ENCODE measurements around the gene ASPA. TPM values are rescaled to one million over a fixed set of nuclear protein-coding genes. Genes with fewer than 3 reads are reported as not detected.

The ASPA gene
- total RNA-seq, 4 donors from 2014 or later, result 1.00 to 5.2 (median 2.9) TPM

DNA sequence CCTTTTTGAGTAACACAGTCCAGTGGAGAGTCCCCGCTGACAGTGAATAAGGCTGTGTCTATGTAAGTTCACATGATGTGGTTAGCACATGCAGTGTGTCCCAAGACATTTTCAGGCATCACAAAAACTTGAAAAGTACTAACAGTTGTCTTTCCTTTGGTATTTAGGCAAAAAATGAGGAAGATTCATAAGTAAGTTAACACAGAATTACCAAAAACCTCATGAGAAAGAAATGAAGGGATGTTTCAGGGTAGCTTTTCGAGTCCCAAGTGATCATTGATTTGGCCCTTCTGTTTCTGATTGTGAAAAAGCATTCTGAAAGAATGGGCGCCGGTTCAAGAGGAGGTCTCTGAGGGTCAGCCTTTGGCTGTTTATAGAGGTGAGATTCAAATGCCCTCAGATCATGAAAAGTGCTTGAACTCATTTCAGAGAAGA, 529 bp upstream of the ASPA start:
- H3K9me3 ChIP-seq, result no peaks in the 10 kb centered on the region
- H3K4me1 ChIP-seq, result peaks cover 11 to 38% (median 18%) of the 10 kb centered on the region in 4 donors
- in situ Hi-C loops (cut with MboI; ENCODE audit: low pct_ligation_motif_present in 1 of 4, low pct_unique_long_range_greater_than_20kb in 1 of 4, low sequenced_read_pairs in 3 of 4), result loop anchor here in 1 of 4 donors (25.0 kb wide), 1 partner anchor 88 kb away; the partner anchor contains the start of genes OR1E1 and OR3A2
- no peak for DNase-seq
- no peaks in the 10 kb centered on the region for H3K36me3 ChIP-seq
- no peaks in the 10 kb centered on the region for H3K27me3 ChIP-seq
- H3K4me3 ChIP-seq, result peak overlapping the region in 1 of 4 donors; percentile 45
- WGBS, 2 donors (ENCODE audit: low coverage in 1 of 2), result 61 to 66% methylated on average over 3 to 4 of the region's 4 CpGs
- TF ChIP-seq POLR2AphosphoS5 (IDR thresholded peaks at IDR 0.05), result no peak
- TF ChIP-seq, protein P1, sequence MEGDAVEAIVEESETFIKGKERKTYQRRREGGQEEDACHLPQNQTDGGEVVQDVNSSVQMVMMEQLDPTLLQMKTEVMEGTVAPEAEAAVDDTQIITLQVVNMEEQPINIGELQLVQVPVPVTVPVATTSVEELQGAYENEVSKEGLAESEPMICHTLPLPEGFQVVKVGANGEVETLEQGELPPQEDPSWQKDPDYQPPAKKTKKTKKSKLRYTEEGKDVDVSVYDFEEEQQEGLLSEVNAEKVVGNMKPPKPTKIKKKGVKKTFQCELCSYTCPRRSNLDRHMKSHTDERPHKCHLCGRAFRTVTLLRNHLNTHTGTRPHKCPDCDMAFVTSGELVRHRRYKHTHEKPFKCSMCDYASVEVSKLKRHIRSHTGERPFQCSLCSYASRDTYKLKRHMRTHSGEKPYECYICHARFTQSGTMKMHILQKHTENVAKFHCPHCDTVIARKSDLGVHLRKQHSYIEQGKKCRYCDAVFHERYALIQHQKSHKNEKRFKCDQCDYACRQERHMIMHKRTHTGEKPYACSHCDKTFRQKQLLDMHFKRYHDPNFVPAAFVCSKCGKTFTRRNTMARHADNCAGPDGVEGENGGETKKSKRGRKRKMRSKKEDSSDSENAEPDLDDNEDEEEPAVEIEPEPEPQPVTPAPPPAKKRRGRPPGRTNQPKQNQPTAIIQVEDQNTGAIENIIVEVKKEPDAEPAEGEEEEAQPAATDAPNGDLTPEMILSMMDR (IDR thresholded peaks at IDR 0.05), result no peak
- no peak for TF ChIP-seq EP300 (IDR thresholded peaks at IDR 0.05; ENCODE audit: low read depth)
- no peak for TF ChIP-seq POLR2A (IDR thresholded peaks at IDR 0.05)
- peak overlapping the region; percentile 69 to 84 (median 74) for H3K27ac ChIP-seq
- intact Hi-C loops (cut with DNase I; ENCODE audit: low total_unique reads), result no loop called here

DNA sequence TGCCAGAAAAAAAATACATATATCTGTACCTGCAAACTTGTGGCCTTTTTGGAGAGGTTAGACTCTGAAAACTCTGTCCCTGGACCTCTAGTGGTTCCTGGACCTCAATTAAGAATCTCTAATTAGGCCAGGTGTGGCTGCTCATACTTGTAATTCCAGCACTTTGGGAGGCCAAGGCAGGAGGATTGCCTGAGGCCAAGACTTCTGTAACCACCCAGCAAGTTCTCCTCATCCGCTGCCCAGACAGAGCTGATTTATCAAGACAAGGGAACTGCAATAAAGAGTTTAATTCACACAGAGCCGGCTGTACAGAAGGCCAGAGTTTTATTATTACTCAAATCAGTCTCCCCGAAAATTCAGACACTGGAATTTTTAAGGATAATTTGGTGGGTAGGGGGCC, 4.2 kb downstream of the ASPA start:
- Histone ChIP-seq H3K9me3 (no peaks in the 10 kb centered on the region), H3K27me3 (no peaks in the 10 kb centered on the region), H3K4me1 (peaks cover 0 to 22% (median 7%) of the 10 kb centered on the region in 4 donors), H3K4me3 (no peak overlapping the region), H3K27ac (no peak overlapping the region), H3K36me3 (no peaks in the 10 kb centered on the region)
- intact Hi-C loops (cut with DNase I; ENCODE audit: low total_unique reads) (no loop called here), in situ Hi-C loops (cut with MboI; ENCODE audit: low pct_ligation_motif_present in 1 of 4, low pct_unique_long_range_greater_than_20kb in 1 of 4, low sequenced_read_pairs in 3 of 4) (loop anchor here in 1 of 4 donors (25.0 kb wide), 1 partner anchor 93 kb away; the partner anchor contains the start of genes OR1E1 and OR3A2)
- no peak for TF ChIP-seq POLR2AphosphoS5 (IDR thresholded peaks at IDR 0.05)
- TF ChIP-seq, protein P1 (IDR thresholded peaks at IDR 0.05), result no peak
- no peak for TF ChIP-seq POLR2A (IDR thresholded peaks at IDR 0.05)
- no peak for TF ChIP-seq EP300 (IDR thresholded peaks at IDR 0.05; ENCODE audit: low read depth)
- 81% methylated on average over 3 of the region's 3 CpGs; no CpG with 5 or more reads in 1 of the 2 donors for WGBS, 2 donors (ENCODE audit: low coverage in 1 of 2)
- no peak for DNase-seq

DNA sequence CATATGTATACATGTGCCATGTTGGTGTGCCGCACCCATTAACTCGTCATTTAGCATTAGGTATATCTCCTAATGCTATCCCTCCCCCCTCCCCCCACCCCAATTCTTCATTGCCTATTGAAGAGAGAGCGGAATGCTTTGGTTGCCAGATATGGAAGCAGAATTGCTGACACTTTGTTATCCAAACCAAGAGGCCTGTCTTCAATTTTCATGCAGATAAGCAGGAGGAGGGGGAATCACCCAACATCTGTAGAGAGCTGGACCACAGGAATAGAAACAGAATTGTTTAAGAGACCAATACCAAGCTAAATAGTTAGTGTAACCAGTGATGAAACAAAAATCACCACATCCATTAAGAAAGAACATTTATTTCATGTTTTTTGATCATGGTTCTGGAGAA, 7.1 kb downstream of the ASPA start:
- peaks cover 4% of the 10 kb centered on the region for H3K27me3 ChIP-seq
- WGBS, 2 donors (ENCODE audit: low coverage in 1 of 2), result 10 to 72% methylated on average over 2 to 3 of the region's 3 CpGs
- H3K4me3 ChIP-seq, result no peak overlapping the region
- TF ChIP-seq POLR2AphosphoS5 (IDR thresholded peaks at IDR 0.05) (no peak), EP300 (IDR thresholded peaks at IDR 0.05; ENCODE audit: low read depth) (no peak), POLR2A (IDR thresholded peaks at IDR 0.05) (no peak)
- TF ChIP-seq, protein P1 (IDR thresholded peaks at IDR 0.05), result no peak
- intact Hi-C loops (cut with DNase I; ENCODE audit: low total_unique reads), result no loop called here
- DNase-seq, result no peak
- no peaks in the 10 kb centered on the region for H3K36me3 ChIP-seq
- peaks cover 0 to 8% (median 0%) of the 10 kb centered on the region in 4 donors for H3K4me1 ChIP-seq
- no peak overlapping the region for H3K27ac ChIP-seq
- in situ Hi-C loops (cut with MboI; ENCODE audit: low pct_ligation_motif_present in 1 of 4, low pct_unique_long_range_greater_than_20kb in 1 of 4, low sequenced_read_pairs in 3 of 4), result loop anchor here in 1 of 4 donors (25.0 kb wide), 1 partner anchor 96 kb away; the partner anchor contains the start of genes OR1E1 and OR3A2
- H3K9me3 ChIP-seq, result no peaks in the 10 kb centered on the region

DNA sequence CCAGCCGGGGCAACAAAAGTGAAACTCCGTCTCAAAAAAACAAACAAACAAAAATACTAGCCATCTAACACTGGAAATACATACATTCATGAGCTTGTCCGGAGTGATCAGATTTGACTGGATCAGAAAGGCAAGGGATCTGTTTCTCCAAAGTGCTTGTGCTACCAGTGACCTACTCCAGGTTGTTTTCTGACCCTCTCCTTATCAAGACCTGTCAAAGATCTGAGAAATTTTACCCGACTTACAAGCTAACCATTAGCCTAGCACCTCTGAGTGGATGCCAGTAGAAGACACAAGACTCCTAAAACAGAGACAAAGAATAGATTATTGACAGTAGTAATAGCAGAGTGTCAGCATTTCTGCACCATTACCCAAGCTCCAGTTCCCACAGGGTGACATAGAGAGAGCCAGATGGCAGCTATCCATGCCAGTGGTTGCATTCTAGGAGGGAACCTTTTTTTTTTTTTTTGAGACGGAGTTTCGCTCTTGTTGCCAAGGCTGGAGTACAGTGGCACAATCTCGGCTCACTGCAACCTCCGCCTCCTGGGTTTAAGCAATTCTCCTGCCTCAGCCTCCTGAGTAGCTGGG, 9.8 kb downstream of the ASPA start:
- no peak overlapping the region for H3K4me3 ChIP-seq
- no peaks in the 10 kb centered on the region for H3K9me3 ChIP-seq
- no peak overlapping the region for H3K27ac ChIP-seq
- H3K4me1 ChIP-seq, result no peaks in the 10 kb centered on the region
- no peak for DNase-seq
- 89% methylated on average over 7 to 8 of the region's 8 CpGs for WGBS, 2 donors (ENCODE audit: low coverage in 1 of 2)
- in situ Hi-C loops (cut with MboI; ENCODE audit: low pct_ligation_motif_present in 1 of 4, low pct_unique_long_range_greater_than_20kb in 1 of 4, low sequenced_read_pairs in 3 of 4), result loop anchor here in 1 of 4 donors (25.0 kb wide), 1 partner anchor 98 kb away; the partner anchor contains the start of genes OR1E1 and OR3A2
- no peak for TF ChIP-seq EP300 (IDR thresholded peaks at IDR 0.05; ENCODE audit: low read depth)
- intact Hi-C loops (cut with DNase I; ENCODE audit: low total_unique reads), result no loop called here
- H3K27me3 ChIP-seq, result peaks cover 4% of the 10 kb centered on the region
- no peaks in the 10 kb centered on the region for H3K36me3 ChIP-seq
